NCI-H748 (cell line): ENCODE data around the gene BDNF.

Experiments
- DNase-seq: peaks from one replicate; lab custom pipeline; 2025; ENCODE audit not compliant: unreplicated experiment; lab: John Stamatoyannopoulos, UW

The BDNF gene

GRCh38 chr11:27605422-27605821 lies 94.8 kb downstream of the BDNF start:
- DNase-seq = no peak
